HG02870 (cell line): Measurements from ENCODE around the gene CDX2.

Source experiments
- ATAC-seq: cut with Tn5 transposase; IDR thresholded peaks from one replicate; pipeline ENCODE4 v1.9.1; 2021; ENCODE audit warnings: mild to moderate bottlenecking, moderate library complexity; ENCODE audit not compliant: unreplicated experiment

The CDX2 gene

GRCh38 chr13:27979001-27979643, 10.0 kb upstream of the CDX2 start:
- ATAC-seq, result no peak

GRCh38 chr13:27978301-27978968, 9.3 kb upstream of the CDX2 start:
- no peak for ATAC-seq

- no peak for ATAC-seq
Observed at GRCh38 chr13:27977476-27978300, 8.6 kb upstream of the CDX2 start.

GRCh38 chr13:27976362-27977091, 7.4 kb upstream of the CDX2 start:
- no peak for ATAC-seq

GRCh38 chr13:27975564-27976361, 6.6 kb upstream of the CDX2 start:
- ATAC-seq, result no peak

- ATAC-seq, result no peak
Observed at GRCh38 chr13:27973961-27974662, 5.0 kb upstream of the CDX2 start.

- no peak for ATAC-seq
Observed at GRCh38 chr13:27973291-27973690, 4.2 kb upstream of the CDX2 start.

- ATAC-seq, result no peak
Observed at GRCh38 chr13:27972478-27972820, 3.3 kb upstream of the CDX2 start.

- ATAC-seq, result no peak
Observed at GRCh38 chr13:27971776-27972477, 2.8 kb upstream of the CDX2 start.

- ATAC-seq, result no peak
Observed at GRCh38 chr13:27971236-27971645, 2.1 kb upstream of the CDX2 start.

- no peak for ATAC-seq
Observed at GRCh38 chr13:27970382-27971235, 1.5 kb upstream of the CDX2 start.

GRCh38 chr13:27969866-27970229, 733 bp upstream of the CDX2 start:
- ATAC-seq, result no peak

- no peak for ATAC-seq
Observed at GRCh38 chr13:27968316-27969081, 616 bp downstream of the CDX2 start.

GRCh38 chr13:27967736-27968315, 1.3 kb downstream of the CDX2 start:
- ATAC-seq, result no peak

GRCh38 chr13:27967203-27967735, 1.8 kb downstream of the CDX2 start:
- ATAC-seq, result no peak

GRCh38 chr13:27966641-27967202, 2.4 kb downstream of the CDX2 start:
- ATAC-seq, result no peak
